Activated CD4-positive, alpha-beta T cell treated with anti-CD3 and anti-CD28 coated beads for 24 hours (primary cell): ENCODE measurements around the gene ATP1A1.

Experiments
- DNase-seq, 2 donors: peaks; one replicate each; pipeline ENCODE4 v3.0.0-alpha.2; 2020; ENCODE audit warnings: low read depth in 2 of 2

Gene ATP1A1

DNA sequence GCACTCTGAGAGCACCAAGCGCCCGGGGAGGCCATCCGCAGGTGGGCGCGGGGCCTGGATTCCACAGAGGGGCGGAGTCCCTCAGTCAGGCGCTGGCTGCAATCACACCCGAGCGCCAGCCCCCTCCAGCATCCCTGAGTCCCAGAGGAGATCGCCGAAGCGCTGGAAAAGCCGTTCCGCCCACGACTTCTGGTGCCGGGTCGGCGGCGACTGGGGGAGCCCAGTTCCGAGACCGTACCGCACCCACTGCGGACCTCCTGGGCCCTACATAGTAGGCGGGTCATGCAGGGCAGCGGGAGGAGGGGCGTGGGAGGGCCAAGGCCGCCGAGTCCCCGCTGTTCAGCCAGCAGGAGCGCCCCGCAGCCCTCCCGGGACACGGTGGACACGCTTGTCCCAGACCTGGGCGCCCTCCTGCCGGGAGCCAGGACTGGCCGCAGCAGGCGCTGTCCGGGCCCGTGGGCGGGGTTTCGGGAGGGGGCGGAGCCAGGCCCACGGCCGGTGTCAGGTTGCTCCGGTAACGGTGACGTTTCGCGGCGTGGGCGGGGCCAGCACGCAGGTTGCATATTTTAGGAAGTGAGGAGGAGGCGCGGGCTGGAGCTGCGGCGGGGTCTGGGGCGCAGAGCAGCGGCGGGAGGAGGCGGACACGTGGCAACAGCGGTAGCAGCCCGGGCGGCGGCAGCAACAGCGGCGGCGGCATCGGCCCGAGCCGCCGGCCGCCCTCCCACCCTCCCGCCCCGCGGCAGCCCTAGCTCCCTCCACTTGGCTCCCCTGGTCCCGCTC, at the start of gene ATP1A1:
ATP1A1 (plus strand) TSS at position 594 of the 780 bp plus-strand sequence. CDS start 268 bp downstream, outside the sequence.
- peak; percentile 98 for DNase-seq

DNA sequence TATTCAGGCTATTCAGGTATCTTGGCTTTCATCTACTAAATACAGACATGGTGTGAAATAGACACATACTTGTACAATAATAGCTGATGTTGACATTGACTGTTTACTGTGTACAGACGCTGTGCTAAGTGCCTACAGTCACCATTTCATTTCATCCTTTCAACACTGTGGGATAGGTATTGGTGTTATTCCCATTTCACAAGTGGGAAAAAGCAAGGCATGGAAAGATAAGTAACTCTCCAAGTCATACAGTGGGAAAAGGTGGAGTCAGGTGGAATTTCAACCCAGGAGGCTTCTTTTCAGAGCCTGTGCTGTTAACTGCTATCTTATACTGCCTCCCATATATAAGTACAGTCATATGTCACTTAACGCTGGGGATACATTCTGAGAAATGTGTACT, 49.6 kb upstream of the ATP1A1 start:
- DNase-seq, result no peak

DNA sequence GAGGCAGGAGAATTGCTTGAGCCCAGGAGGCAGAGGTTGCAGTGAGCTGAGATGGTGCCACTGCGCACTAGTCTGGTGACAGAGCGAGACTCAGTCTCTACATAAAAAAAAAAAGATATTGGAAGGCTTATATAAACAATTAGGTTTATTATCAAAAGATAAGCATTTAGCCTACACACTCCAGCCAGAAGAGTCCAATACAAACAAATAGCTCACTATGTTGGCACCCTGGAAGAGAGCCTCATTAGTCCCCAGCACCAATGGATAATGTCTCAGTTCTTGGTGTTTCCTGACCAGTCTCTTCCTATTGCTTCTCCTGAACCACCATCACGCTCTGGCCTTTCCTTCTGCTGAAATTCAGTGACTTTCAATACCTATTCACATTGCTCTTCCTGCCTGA, 48.6 kb upstream of the ATP1A1 start:
- no peak for DNase-seq

DNA sequence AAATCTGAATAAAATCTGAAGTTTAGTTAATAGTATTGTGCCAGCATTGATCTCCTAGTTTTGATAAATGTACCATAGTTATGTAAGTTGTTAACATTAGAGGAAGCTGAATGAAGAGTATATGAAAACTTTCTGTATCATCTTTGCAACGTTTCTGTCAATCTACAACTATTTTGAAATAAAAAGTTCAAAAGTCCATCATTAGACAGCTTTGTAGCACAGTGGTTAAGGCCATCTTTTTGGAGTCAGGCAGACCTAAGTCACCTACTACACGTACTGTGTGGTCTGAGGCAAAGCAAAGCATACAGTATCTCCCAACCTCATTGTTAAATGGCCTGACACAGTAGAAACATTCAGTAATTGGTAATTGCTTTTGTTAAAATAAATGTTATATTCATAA, 47.9 kb upstream of the ATP1A1 start:
- no peak for DNase-seq

DNA sequence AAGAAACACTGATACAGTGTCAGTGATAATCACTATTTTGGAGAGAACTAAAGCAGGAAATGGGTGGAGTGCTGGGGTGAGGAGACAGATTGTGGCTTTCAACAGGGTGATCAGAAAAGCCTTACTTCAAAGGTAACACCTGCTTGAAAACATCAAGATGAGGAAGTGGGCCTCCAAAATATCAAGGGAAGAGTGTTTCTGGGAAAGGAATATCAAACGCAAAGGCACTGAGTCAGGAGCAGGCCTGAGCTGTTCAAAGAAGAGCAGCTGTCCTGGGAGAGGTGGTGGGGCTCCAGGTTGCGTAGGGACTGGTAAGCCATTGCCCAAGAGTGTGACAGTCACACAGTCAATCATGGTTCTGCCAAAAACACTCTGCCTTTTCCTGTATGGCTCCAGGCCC, 47.1 kb upstream of the ATP1A1 start:
- DNase-seq, result peak in 1 of 2 donors; percentile 5

DNA sequence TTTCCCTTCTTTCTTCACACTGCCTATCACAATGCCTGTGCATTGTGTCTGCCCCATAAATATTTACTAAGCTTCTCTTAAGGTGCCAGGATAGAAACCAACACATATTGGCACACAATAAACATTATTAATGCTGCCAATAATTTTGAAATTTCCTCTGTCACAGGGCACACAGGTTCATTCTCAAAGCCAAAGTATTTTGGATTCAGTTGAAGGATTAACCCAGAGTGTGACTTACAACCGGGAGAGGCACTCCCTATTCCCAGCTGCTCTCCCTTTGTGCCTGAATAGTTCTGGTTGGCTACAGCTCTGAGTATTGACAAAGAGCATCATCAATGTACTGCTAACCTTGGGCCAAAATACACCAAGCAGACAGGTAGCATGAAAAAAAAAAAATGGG, 46.6 kb upstream of the ATP1A1 start:
- DNase-seq, result no peak

DNA sequence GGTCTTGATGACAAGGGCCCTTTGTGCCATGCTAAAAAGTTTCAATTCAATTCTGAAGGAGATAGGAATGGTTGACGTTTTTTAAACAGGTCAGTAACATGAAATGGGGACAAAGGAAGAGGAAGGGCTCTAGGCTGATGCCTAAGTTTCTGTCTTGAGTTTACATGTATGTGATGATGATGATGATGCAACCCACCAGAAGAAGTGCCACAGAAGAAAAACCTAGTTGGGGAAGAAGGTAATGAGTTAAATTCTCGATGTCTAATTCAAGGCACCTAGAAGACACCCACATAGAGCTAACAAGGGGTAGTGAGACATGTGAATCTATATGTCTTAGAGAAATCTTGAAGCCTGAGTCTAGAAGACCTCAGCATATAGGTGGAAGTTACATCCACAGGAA, 44.4 kb upstream of the ATP1A1 start:
- no peak for DNase-seq

DNA sequence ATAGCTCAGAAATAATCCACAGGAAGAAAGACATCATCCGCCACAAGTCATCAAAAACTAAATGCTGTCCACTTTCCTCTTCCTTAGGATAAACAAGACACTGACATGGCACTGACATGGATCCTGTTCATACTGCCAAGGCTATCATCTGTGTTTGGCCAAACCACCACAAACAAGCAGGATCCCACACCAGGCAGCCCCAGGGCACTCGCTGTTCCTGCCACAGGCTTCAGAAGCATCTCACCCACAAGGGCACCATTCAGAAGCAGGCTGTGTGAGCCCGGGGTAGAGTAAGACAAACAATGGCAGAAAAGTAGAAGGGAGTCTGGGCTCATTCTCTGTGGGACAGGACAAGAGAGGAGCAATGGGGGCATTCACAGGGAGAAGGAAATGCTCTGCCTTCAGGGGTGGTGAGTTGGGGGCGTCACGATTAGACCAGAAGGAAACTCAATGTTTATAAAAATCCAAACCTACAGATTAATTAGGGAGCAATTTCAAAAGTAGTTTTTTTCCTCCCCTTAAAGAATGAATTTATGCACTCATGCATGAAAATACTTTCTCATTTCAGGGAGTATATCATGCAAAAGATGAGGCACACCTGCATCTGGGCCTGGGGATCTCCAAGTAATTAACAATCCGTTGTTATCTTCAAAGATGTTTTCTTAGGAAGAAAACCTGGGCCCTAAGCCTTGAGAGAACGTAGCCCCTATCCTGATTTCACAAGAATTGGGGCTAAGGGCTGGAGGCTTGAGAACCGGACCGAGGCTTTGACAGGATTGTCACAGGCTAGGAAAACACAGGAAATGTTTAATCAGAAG, 43.3 kb upstream of the ATP1A1 start:
- DNase-seq, result no peak

DNA sequence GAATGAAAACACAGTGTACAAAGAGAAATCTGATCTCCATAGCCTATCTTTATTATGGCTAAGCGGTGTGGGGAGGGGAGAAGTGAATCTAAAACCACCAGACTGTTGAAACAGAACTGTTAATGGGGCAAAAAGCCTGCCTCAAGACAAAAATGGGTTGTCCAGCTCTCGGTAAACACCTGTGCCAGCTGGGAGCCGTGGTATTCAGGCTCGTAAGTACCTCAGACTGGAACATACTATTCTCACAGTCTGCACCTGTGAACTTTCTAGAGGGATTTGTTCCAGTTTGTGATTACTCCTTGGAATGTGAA, 42.7 kb upstream of the ATP1A1 start:
- DNase-seq, result no peak

DNA sequence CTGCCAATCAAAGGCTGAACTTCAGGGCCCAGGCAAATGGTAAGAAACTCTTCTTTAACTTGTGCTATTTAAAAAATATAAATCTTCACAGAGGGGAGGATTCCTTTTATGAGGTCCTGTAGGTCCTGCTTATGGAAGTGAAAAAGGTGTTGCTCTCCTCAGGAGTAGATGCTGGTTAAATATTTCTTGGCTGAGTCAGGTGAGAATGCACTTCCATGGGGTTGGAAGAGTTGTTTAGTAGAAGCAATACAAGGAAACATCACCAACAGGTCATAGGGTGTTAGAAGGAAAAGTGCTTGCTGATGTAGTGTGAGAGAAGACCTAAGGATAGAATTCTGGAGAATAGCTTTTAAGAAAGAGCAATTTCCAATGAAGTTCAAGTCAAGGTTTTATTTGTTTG, 42.2 kb upstream of the ATP1A1 start:
- no peak for DNase-seq

DNA sequence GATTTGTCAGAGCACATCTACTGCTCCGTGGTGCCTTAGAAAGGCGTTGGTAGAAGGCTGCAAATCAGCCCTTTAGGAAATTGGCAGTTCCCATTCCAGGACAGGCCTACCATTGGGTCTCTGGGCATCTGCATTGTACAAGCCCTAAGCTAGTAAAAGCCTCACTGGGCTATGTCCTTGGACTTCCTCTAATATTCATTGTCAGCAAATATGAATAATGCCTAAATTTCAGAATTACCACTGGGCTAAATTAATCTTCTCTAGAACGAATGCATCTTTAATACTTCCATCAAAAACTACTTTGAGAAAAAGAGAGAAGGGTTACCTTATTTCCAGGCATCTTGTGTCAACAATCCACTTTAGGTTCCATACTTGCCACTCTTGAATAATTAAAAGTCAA, 41.5 kb upstream of the ATP1A1 start:
- DNase-seq, result no peak

DNA sequence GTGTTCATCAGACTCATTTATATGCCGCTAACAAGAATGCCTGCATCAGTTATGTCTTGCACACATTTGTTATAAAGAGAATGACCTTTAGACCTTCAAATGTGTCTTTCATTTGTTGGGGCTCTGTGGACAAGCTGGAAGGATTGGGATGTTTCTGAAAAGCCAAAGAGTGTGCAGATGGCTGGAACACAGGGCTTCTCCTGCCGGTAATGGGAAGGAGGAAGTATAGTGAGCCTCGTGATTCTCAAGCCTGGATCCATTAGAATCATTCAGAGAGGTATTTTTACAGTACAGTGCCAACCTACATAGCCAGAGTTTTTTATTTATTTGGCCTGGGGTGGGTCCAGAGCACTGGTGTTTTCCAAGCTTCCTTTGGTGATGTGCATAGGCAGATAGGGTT, 40.6 kb upstream of the ATP1A1 start:
- DNase-seq, result no peak

DNA sequence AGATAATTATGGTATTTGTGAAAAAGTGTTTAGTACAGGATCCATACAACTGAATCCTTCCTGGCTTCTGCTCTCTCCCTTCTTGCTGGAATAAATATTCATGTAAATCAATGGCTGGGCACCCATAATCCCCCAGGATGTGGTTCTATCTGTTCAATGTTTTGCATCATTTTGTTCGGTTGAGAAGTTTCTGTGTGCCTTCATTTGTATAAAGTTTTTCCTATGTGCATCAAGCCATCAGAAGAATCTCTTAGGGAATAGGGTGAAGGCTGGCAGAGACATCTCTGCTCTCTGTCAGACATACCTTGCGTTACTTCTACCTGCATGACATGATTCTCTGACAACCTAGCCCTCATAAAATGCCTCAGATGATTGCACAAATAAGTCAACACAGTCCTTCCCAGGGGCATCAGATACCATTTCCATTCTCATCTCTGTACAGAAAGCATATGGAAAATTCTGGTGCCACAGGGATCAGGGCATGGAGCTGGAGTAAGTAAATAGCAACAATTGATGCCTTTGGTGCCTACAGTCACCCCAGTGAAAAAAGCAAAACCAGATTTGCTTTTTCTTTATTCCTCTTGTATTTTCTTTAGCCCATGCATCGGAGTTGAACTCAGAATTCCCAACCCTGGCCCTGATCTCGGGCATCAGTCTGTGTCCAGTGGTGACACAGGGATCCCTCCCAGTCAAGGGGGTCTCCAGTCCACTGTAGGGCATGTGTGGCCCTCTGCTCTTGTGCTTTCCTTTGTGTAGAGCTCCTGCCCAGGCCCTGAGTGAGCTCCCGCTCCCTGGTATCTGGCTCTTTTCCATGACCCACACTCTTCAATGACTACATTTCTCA, 39.7 kb upstream of the ATP1A1 start:
- no peak for DNase-seq

DNA sequence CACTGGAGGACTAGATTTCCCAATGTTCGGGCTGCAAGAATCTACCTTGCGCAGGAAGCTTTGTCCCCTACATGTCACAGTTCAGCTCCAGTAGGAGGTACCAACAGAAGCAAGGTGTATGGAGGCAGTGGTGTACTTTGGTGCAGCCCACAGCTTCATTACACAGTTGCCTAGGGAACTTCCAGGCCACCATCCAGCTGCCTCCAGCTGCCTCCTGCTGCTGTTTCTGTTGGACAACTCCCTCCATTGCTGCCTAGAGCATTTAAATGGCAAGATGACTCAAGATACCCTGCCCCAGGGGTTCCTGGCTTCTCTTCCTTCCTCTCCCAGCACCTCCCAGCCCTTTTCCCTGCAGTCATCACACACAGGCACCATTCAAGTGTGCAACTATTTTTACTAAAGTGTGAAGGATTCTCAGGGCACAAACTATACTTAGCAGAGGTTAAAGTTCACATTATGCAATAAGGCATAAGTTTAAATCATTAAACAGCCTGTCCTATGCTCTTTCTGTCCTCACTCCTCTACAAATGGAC, 39.0 kb upstream of the ATP1A1 start:
- no peak for DNase-seq

DNA sequence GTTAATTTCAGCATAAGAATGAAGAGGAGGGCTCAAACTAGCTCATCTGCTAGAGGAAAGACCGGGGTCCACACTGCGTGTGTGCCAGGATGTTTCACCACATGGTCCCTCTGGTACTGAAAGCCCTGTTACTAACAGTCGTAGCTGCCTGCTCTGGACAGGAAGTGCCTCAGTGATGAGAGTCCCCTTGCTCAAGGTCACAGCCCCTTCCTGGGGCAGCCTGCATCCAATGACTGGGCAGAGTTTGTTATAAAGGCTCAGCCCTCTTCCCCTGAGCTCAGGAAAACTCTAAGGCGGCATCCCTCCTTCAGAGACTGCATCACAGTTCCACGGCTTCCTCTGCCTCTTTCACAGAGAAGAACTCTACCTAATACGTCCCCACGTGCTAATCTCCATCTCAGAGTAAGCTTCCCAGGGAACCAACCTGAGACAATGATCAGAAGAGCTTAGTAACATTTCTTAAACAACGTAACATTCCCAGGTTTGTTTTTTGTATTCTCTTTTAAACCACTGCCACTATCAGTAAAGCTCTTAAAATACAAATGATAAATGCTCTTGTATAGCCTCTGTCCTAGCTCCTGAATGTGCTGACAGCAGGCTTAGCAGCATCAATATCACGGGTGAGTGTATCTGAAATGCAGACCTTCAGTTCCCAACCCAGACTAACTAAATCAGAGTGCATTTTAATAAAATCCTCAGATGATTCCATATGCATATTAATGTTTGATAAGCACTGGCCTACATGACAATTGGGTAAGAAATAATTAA, 38.0 kb upstream of the ATP1A1 start:
- no peak for DNase-seq

DNA sequence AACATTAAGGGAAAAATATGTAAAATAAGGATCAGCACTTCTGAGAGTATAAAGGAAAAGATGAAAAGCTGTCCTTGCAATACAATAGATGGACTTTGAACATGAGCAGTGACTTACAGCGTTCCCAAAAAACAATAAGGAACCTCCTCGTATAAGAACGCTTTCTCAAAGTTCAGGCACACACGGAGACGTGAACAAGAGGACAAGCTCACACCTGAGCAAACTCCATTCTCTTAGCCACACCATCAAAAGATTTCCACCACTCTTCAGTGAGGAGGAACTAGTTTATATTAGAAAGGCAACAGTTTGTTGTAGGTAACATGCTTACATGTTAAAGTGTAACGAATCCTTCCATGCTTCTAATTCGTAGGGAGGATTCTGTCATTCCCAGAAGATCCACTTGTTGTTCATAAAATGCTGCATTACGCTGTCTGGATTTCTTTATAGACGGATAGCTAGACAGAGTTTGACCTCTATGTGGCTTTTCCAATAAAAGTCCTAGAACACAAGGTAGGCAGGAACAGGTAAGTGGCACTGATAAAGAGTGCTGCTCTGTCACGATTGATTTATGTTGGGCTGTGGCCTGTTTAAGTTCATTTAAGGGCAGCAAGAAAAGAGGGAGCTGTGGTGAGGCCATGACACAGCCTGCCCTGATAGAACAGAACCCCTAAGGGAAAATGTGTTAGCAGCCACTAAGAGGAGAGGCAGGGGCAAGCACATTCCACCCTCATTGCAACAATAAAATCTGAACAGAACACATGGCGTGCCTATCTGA, 37.0 kb upstream of the ATP1A1 start:
- DNase-seq, result no peak

DNA sequence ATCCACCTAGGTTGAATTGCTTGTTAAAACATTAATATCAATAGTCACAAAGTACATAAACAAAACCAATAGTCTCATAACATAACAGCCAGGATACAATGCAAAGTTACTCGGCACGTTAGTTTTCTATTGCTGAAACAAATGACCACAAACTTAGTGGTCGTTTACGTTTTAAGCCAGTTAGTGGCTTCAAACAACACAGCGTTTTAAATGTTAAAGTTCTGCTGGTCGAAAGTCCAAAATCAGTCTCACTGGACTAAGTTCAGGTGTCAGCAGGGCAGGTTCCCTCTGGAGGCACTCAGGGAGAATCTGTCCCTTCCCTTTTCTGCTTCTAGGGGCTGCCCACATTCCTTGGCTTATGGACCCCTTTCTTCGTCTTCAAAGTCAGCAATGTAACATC, 35.6 kb upstream of the ATP1A1 start:
- no peak for DNase-seq

DNA sequence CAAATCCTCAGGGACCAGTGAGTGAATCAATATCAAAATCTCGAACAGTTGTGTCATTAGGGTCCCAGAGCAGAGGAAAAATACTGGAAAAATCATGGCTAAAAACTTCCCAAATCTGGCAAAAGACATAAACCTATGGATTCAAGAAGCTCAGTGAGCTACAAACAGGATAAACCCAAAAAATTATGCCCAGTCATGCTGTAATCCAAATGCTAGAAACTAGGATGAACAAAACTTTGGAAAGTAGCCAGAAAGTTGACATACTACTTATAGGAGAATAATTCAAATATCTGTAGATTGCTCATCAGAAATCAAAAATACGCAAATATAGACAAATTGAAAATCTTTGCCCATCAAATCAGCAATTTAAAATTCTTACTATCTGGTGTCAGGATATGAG, 34.6 kb upstream of the ATP1A1 start:
- DNase-seq, result no peak

DNA sequence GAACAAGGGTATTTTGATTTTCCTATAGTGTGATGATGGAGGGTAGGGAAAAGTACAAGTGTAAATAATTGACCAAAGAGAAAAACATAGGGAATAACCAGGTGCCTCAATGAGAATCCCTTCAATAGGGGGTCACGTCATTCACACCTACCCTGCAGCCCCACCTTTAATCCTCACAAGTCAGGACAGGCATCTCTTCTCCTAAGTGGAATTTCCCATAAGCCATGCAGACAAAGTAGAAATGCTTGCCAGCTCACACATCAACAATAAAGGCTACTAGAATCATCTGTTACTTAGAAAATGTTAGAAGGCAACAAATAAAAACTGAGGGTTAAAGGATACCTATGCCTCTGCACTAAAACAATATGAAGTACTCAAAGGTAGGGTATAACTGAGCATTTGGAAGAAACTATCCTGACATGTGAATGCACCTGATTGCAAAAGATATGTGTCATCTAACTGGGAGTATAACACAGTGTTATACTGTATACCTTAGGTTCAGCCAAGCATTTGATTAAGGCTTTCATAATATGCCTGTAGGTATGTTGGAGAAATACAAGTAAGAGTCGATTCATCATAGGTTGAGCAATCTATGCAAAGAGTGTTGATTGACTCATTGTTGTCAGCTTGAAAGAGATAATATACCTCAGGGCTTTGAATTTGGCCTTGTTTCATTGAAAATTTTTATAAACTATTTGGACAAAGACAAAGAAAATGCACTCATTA, 32.4 kb upstream of the ATP1A1 start:
- no peak for DNase-seq

DNA sequence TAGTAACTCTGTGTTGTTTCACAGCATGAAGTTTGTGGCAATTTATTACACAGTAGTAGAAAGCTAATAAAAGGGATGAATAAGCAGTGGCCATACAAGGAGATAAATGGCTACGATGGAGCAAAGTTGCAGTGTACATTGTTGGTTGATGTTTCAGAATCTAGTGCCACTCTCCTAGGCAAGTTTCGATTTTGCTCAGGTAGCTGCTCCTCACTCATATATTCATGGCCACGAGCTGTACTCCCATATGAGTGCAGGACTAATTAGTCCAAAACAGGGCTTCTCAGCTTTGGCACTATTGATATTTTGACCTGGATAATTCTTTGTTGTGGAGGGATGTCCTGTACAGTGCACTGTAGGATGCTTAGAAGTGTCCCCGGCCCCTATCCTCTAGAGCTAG, 30.0 kb upstream of the ATP1A1 start:
- DNase-seq, result no peak
